ENCODE measurements around the gene RERG. TPM values are rescaled to one million over a fixed set of nuclear protein-coding genes. Genes with fewer than 3 reads are reported as not detected.

Gene RERG
- total RNA-seq, 3 donors from 2014 or later (not counting 1 experiment from before 2014, with no cell fraction given), result not detected

- Mint-ChIP-seq H3K36me3 (no peaks in the 10 kb centered on the region), H3K4me3 (no peak overlapping the region), H3K27ac (no peak overlapping the region), H3K27me3 (ENCODE audit: low read depth in 2 of 2) (peaks cover 2 to 9% of the 10 kb centered on the region in 2 donors), H3K9me3 (no peaks in the 10 kb centered on the region), H3K4me1 (no peaks in the 10 kb centered on the region)
- H3K27me3 ChIP-seq (ENCODE audit: control insufficient read depth, insufficient read depth, low read length), result no peaks in the 10 kb centered on the region
- intact Hi-C loops (cut with micrococcal nuclease), result no loop called here
- ATAC-seq (no peak), DNase-seq (no peak)
- H3K9me3 ChIP-seq (ENCODE audit: control insufficient read depth, insufficient read depth, low read length), result no peaks in the 10 kb centered on the region
- no peaks in the 10 kb centered on the region for H3K4me1 ChIP-seq (ENCODE audit: control insufficient read depth, insufficient read depth, low read length)
- no peaks in the 10 kb centered on the region for H3K36me3 ChIP-seq (ENCODE audit: control insufficient read depth, insufficient read depth, low read length)
- 76% methylated on average over 4 of the region's 4 CpGs for WGBS (ENCODE audit: insufficient coverage)
- no peak for TF ChIP-seq CTCF (IDR thresholded peaks at IDR 0.05)
- no peak overlapping the region for H3K4me3 ChIP-seq (ENCODE audit: low read length)
- H3K27ac ChIP-seq (ENCODE audit: low read length), result no peak overlapping the region
Measured at GRCh38 chr12:15116086-15116485, 105.1 kb downstream of the RERG start.

GRCh38 chr12:15115434-15115833, 105.8 kb downstream of the RERG start:
- no peak overlapping the region for H3K4me3 ChIP-seq (ENCODE audit: low read length)
- intact Hi-C loops (cut with micrococcal nuclease), result no loop called here
- no peak overlapping the region for H3K27ac Mint-ChIP-seq
- H3K4me1 ChIP-seq (ENCODE audit: control insufficient read depth, insufficient read depth, low read length), result no peaks in the 10 kb centered on the region
- no peaks in the 10 kb centered on the region for H3K9me3 ChIP-seq (ENCODE audit: control insufficient read depth, insufficient read depth, low read length)
- H3K27me3 ChIP-seq (ENCODE audit: control insufficient read depth, insufficient read depth, low read length), result no peaks in the 10 kb centered on the region
- H3K27ac ChIP-seq (ENCODE audit: low read length), result no peak overlapping the region
- H3K9me3 Mint-ChIP-seq, result no peaks in the 10 kb centered on the region
- 100% methylated on average over 1 of the region's 3 CpGs for WGBS (ENCODE audit: insufficient coverage)
- H3K4me1 Mint-ChIP-seq, result no peaks in the 10 kb centered on the region
- ATAC-seq (no peak), DNase-seq (no peak)
- H3K36me3 ChIP-seq (ENCODE audit: control insufficient read depth, insufficient read depth, low read length), result no peaks in the 10 kb centered on the region
- H3K36me3 Mint-ChIP-seq, result no peaks in the 10 kb centered on the region
- TF ChIP-seq CTCF (IDR thresholded peaks at IDR 0.05), result no peak
- H3K4me3 Mint-ChIP-seq, result no peak overlapping the region
- peaks cover 2 to 9% of the 10 kb centered on the region in 2 donors for H3K27me3 Mint-ChIP-seq (ENCODE audit: low read depth in 2 of 2)

- intact Hi-C loops (cut with micrococcal nuclease), result no loop called here
- Mint-ChIP-seq H3K9me3 (no peaks in the 10 kb centered on the region), H3K27me3 (ENCODE audit: low read depth in 2 of 2) (peaks cover 2 to 9% of the 10 kb centered on the region in 2 donors), H3K27ac (no peak overlapping the region), H3K4me1 (no peaks in the 10 kb centered on the region), H3K36me3 (no peaks in the 10 kb centered on the region), H3K4me3 (no peak overlapping the region)
- H3K9me3 ChIP-seq (ENCODE audit: control insufficient read depth, insufficient read depth, low read length), result no peaks in the 10 kb centered on the region
- no peak overlapping the region for H3K4me3 ChIP-seq (ENCODE audit: low read length)
- no peak for TF ChIP-seq CTCF (IDR thresholded peaks at IDR 0.05)
- no peaks in the 10 kb centered on the region for H3K36me3 ChIP-seq (ENCODE audit: control insufficient read depth, insufficient read depth, low read length)
- ATAC-seq (no peak), DNase-seq (no peak)
- H3K4me1 ChIP-seq (ENCODE audit: control insufficient read depth, insufficient read depth, low read length), result no peaks in the 10 kb centered on the region
- H3K27me3 ChIP-seq (ENCODE audit: control insufficient read depth, insufficient read depth, low read length), result no peaks in the 10 kb centered on the region
- H3K27ac ChIP-seq (ENCODE audit: low read length), result no peak overlapping the region
- WGBS (ENCODE audit: insufficient coverage), result 98% methylated on average over 4 of the region's 4 CpGs
Measured at GRCh38 chr12:15114501-15114900, 106.7 kb downstream of the RERG start.

GRCh38 chr12:15092826-15093225, 128.4 kb downstream of the RERG start:
- Mint-ChIP-seq H3K27ac (no peak overlapping the region), H3K36me3 (no peaks in the 10 kb centered on the region), H3K9me3 (peaks cover 0 to 3% of the 10 kb centered on the region in 2 donors), H3K4me3 (no peak overlapping the region), H3K4me1 (no peaks in the 10 kb centered on the region), H3K27me3 (ENCODE audit: low read depth in 2 of 2) (no peaks in the 10 kb centered on the region)
- WGBS (ENCODE audit: insufficient coverage), result no CpG with 5 or more reads among the region's 1 CpG
- intact Hi-C loops (cut with micrococcal nuclease), result no loop called here
- no peak overlapping the region for H3K4me3 ChIP-seq (ENCODE audit: low read length)
- no peak for TF ChIP-seq CTCF (IDR thresholded peaks at IDR 0.05)
- H3K27ac ChIP-seq (ENCODE audit: low read length), result no peak overlapping the region
- no peaks in the 10 kb centered on the region for H3K9me3 ChIP-seq (ENCODE audit: control insufficient read depth, insufficient read depth, low read length)
- H3K4me1 ChIP-seq (ENCODE audit: control insufficient read depth, insufficient read depth, low read length), result no peaks in the 10 kb centered on the region
- ATAC-seq, result no peak
- no peaks in the 10 kb centered on the region for H3K27me3 ChIP-seq (ENCODE audit: control insufficient read depth, insufficient read depth, low read length)
- DNase-seq, result no peak
- no peaks in the 10 kb centered on the region for H3K36me3 ChIP-seq (ENCODE audit: control insufficient read depth, insufficient read depth, low read length)

Data from natural killer cell (primary cell).